ENCODE data around the gene SLC25A26.

DNA sequence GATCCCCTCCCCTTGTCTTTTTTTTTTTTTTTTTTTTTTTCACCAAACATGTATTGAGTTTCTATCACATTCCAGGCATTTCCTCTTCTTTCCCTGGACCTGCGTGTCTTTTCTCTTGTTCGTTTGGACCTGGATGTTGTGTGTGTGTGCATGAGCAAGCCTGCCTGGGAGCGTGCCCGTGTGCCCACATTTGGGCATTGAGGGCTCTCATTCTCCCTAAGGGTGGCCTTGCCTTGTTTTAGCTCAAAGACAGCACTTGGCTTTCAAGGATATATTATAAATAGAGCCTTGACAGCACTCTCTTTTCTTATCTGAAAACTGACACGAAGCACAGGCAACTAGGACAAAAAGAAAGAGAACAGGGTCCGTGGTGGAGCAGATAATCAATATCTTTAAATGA lies 39.0 kb upstream of the SLC25A26 start:
- TF ChIP-seq, protein P1, sequence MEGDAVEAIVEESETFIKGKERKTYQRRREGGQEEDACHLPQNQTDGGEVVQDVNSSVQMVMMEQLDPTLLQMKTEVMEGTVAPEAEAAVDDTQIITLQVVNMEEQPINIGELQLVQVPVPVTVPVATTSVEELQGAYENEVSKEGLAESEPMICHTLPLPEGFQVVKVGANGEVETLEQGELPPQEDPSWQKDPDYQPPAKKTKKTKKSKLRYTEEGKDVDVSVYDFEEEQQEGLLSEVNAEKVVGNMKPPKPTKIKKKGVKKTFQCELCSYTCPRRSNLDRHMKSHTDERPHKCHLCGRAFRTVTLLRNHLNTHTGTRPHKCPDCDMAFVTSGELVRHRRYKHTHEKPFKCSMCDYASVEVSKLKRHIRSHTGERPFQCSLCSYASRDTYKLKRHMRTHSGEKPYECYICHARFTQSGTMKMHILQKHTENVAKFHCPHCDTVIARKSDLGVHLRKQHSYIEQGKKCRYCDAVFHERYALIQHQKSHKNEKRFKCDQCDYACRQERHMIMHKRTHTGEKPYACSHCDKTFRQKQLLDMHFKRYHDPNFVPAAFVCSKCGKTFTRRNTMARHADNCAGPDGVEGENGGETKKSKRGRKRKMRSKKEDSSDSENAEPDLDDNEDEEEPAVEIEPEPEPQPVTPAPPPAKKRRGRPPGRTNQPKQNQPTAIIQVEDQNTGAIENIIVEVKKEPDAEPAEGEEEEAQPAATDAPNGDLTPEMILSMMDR (IDR thresholded peaks at IDR 0.05): no peak
- no peak for TF ChIP-seq POLR2A (IDR thresholded peaks at IDR 0.05)

All from body of pancreas (tissue), 4 donors.